B cell (primary cell): Measurements from ENCODE around the gene GTSF1L. TPM values are rescaled to one million over a fixed set of nuclear protein-coding genes. Genes with fewer than 3 reads are reported as not detected.
A peak's percentile ranks its signal among the peaks of the same experiment; 100 is the strongest.

ENCODE experiments used
- ATAC-seq: fragments of 200-7000 bp; cut with Tn5 transposase; one replicate; pipeline ENCODE4 v1.10.0; 2021; ENCODE audit warnings: low read depth, mild to moderate bottlenecking, moderate number of reproducible peaks, moderate library complexity
- CTCF ChIA-PET: fragments of 350-600 bp; sonication (Branson Sonifier 250); formaldehyde crosslinking; loops from one replicate; lab custom pipeline; 2021; ENCODE audit warnings: antibody characterized with exemption, inconsistent platforms; lab: Charles Lee
- POLR2A ChIA-PET: fragments of 350-600 bp; sonication (Branson Sonifier 250); formaldehyde crosslinking; loops from one replicate; lab custom pipeline; 2021; ENCODE audit warnings: antibody characterized with exemption; lab: Charles Lee
- DNase-seq: peaks from one replicate; pipeline ENCODE4 v3.0.0; 2013
- H2AFZ ChIP-seq: 2 replicates; pipeline ENCODE4 v1.6.1; 2012; ENCODE audit warnings: mild to moderate bottlenecking, low read depth, low read length; ENCODE audit not compliant: insufficient read depth, poor library complexity, severe bottlenecking
- H3K27ac ChIP-seq, 2 donors: 1 replicate in 1 of 2; 2 replicates in 1 of 2; pipeline ENCODE4 v1.5.1; 2012 to 2013; ENCODE audit warnings: low read length in 2 of 2, mild to moderate bottlenecking in 2 of 2, moderate library complexity in 1 of 2
- H3K27me3 ChIP-seq, 4 experiments: fragments of 200-600 bp in 1 of 4; sonication (generic) in 1 of 4; replicated peaks in 1 of 4; 1 replicate in 2 of 4; 2 replicates in 2 of 4; pipeline versions ENCODE4 v1.6.1 to v1.7.0; 2013 to 2016; ENCODE audit warnings: low read length in 3 of 4, mild to moderate bottlenecking in 2 of 4, mixed read lengths in 1 of 4, moderate library complexity in 1 of 4; ENCODE audit not compliant: insufficient read depth in 4 of 4, control insufficient read depth in 3 of 4; ENCODE audit errors: control extremely low read depth in 1 of 4
- H3K36me3 ChIP-seq, 2 experiments: replicated peaks in 1 of 2; 1 replicate in 1 of 2; 2 replicates in 1 of 2; pipeline versions ENCODE4 v1.6.1 to v1.7.1; 2013; ENCODE audit warnings: low read length in 1 of 2; ENCODE audit not compliant: insufficient read depth in 2 of 2, control insufficient read depth in 1 of 2; ENCODE audit errors: control extremely low read depth in 1 of 2, extremely low read depth in 1 of 2
- H3K4me1 ChIP-seq, 2 donors: fragments of 200-600 bp in 1 of 2; sonication (generic) in 1 of 2; 1 replicate in 1 of 2; 2 replicates in 1 of 2; pipeline versions ENCODE4 v1.5.1 to v1.6.1; 2013 to 2017; ENCODE audit warnings: low read length in 2 of 2; ENCODE audit not compliant: control insufficient read depth in 2 of 2, insufficient read depth in 2 of 2
- H3K4me2 ChIP-seq: replicated peaks from 2 replicates; pipeline ENCODE3; 2012; ENCODE audit warnings: mild to moderate bottlenecking, low read depth, low read length; ENCODE audit not compliant: poor library complexity, severe bottlenecking
- H3K4me3 ChIP-seq, 5 experiments: fragments of 200-600 bp in 1 of 5; sonication (generic) in 1 of 5; 1 replicate in 3 of 5; 2 replicates in 2 of 5; pipeline versions ENCODE4 v1.5.1 to v1.7.0; 2011 to 2016; ENCODE audit warnings: low read length in 4 of 5, mild to moderate bottlenecking in 4 of 5, low read depth in 2 of 5, control low read depth in 1 of 5, moderate library complexity in 1 of 5; ENCODE audit not compliant: insufficient read depth in 1 of 5; ENCODE audit errors: control extremely low read depth in 1 of 5, extremely low read depth in 1 of 5
- H3K79me2 ChIP-seq: fragments of 200-600 bp; sonication (generic); one replicate; pipeline ENCODE4 v1.6.0; 2016; ENCODE audit warnings: low read length; ENCODE audit not compliant: control insufficient read depth, insufficient read depth
- H3K9ac ChIP-seq: fragments of 200-600 bp; sonication (generic); 2 replicates; pipeline ENCODE4 v1.6.1; 2017; ENCODE audit warnings: mild to moderate bottlenecking, low read length, moderate library complexity
- H3K9me3 ChIP-seq, 3 donors: one replicate each; pipeline versions ENCODE4 v1.6.1 to v1.7.1; 2013; ENCODE audit warnings: low read length in 2 of 3; ENCODE audit not compliant: control insufficient read depth in 2 of 3, insufficient read depth in 1 of 3; ENCODE audit errors: control extremely low read depth in 1 of 3
- H4K20me1 ChIP-seq: 2 replicates; pipeline ENCODE4 v1.6.0; 2012; ENCODE audit warnings: mild to moderate bottlenecking, low read length; ENCODE audit not compliant: insufficient read depth, control insufficient read depth, poor library complexity, severe bottlenecking
- H3K27ac Mint-ChIP-seq: one replicate; pipeline ENCODE4 v1.8.0; 2021; ENCODE audit warnings: mixed read lengths
- H3K27me3 Mint-ChIP-seq: one replicate; pipeline ENCODE4 v1.8.0; 2021; ENCODE audit warnings: mixed read lengths
- H3K4me1 Mint-ChIP-seq: one replicate; pipeline ENCODE4 v1.8.0; 2021; ENCODE audit warnings: mixed read lengths
- H3K4me3 Mint-ChIP-seq: one replicate; pipeline ENCODE4 v1.8.0; 2021; ENCODE audit warnings: mixed read lengths
- H3K9me3 Mint-ChIP-seq: one replicate; pipeline ENCODE4 v1.8.0; 2022; ENCODE audit warnings: mixed read lengths; ENCODE audit not compliant: insufficient read depth
- EZH2 ChIP-seq: IDR thresholded peaks from 2 replicates; pipeline ENCODE4 v1.6.1; 2012; ENCODE audit warnings: borderline replicate concordance, low read depth, mild to moderate bottlenecking, moderate library complexity, low read length; ENCODE audit not compliant: insufficient read depth, poor library complexity, severe bottlenecking
- WGBS: methylation state at CpG from one replicate; pipeline ENCODE4 v1.1.5; 2013; ENCODE audit warnings: missing lambda C conversion rate; ENCODE audit not compliant: insufficient coverage; 5-methylcytosine and 5-hydroxymethylcytosine counted together
- intact Hi-C: fragments of 100-400 bp; cut with micrococcal nuclease; formaldehyde crosslinking; loops from one replicate; pipeline ENCODE4 v1.10.0; 2022
- polyA plus RNA-seq: library from polyadenylated mRNA; depleted of rRNA; stranded (reverse); fragments of >200 nt; gene quantifications from 2 replicates; pipeline ENCODE4 v1.2.3, GENCODE V29; 2012
- total RNA-seq, 2 donors: library from RNA; stranded (reverse); fragments of 120-200 nt in 1 of 2; gene quantifications; 1 replicate in 1 of 2; 2 replicates in 1 of 2; pipeline versions ENCODE4 v1.2.3 to v1.2.4, GENCODE V29; 2013 to 2022
- TF ChIP-seq, protein P1 (sequence below): fragments of 200-600 bp; IDR thresholded peaks from one replicate; pipeline ENCODE4 v1.8.0; 2022; ENCODE audit warnings: antibody characterized with exemption, mild to moderate bottlenecking

The GTSF1L gene
- total and polyA plus RNA-seq, 2 donors (not counting 1 experiment from before 2014, with no cell fraction given) = 0.84 to 1.5 TPM

DNA sequence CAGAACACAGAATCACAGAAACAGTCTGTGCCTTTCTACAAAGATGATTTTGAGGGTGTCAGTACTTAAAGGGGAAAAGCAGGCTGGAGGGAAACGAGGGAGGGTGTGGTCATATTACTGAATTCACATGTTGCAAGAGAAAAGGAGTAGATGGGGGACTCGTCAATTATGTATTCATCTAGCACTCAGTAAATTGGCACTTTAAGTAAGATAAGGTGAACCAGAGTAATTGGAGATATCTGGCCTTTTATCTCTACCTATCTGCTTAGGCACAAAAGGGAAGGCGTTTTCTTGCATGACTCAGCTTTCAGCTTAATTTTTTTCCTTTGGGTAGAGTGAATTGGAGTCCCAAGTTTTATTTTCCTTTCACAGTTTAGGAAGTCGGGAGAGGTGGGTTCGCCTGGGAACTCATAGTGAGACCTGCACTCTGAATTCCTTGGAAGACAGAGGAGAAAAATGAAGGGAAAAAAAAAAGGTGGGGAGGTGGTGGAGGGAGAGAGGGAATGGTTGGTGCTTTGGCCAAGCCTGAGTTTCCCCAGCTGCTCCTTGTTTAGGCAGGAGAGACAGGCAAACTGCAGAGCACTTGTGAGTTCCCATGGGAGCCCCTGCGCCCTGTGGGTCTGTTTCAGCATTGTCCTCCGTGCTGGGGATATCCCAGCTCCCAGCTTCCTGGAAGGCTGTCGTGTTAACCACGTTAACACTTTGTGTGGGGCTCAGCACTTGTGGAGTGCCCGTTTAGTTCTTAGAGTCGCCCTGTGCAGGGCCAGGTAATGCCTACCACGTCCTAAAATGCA lies 19.7 kb upstream of the GTSF1L start:
- Mint-ChIP-seq H3K27ac (peak overlapping the region; percentile 64), H3K4me3 (no peak overlapping the region), H3K27me3 (no peaks in the 10 kb centered on the region), H3K9me3 (no peaks in the 10 kb centered on the region), H3K4me1 (peaks cover 25% of the 10 kb centered on the region)
- no peaks in the 10 kb centered on the region for H3K36me3 ChIP-seq
- ChIA-PET POLR2A (no interaction called here), CTCF (no interaction called here)
- H3K4me3 ChIP-seq = no peak overlapping the region
- H2AFZ ChIP-seq = no peak overlapping the region
- H3K27me3 ChIP-seq = no peaks in the 10 kb centered on the region
- no peak overlapping the region for H3K4me2 ChIP-seq
- no peak overlapping the region for H3K9ac ChIP-seq
- TF ChIP-seq, protein P1, sequence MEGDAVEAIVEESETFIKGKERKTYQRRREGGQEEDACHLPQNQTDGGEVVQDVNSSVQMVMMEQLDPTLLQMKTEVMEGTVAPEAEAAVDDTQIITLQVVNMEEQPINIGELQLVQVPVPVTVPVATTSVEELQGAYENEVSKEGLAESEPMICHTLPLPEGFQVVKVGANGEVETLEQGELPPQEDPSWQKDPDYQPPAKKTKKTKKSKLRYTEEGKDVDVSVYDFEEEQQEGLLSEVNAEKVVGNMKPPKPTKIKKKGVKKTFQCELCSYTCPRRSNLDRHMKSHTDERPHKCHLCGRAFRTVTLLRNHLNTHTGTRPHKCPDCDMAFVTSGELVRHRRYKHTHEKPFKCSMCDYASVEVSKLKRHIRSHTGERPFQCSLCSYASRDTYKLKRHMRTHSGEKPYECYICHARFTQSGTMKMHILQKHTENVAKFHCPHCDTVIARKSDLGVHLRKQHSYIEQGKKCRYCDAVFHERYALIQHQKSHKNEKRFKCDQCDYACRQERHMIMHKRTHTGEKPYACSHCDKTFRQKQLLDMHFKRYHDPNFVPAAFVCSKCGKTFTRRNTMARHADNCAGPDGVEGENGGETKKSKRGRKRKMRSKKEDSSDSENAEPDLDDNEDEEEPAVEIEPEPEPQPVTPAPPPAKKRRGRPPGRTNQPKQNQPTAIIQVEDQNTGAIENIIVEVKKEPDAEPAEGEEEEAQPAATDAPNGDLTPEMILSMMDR = no peak
- no peak for TF ChIP-seq EZH2
- H4K20me1 ChIP-seq = no peaks in the 10 kb centered on the region
- 69% methylated on average over 9 of the region's 12 CpGs for WGBS
- ATAC-seq (no peak), DNase-seq (no peak)
- H3K27ac ChIP-seq = no peak overlapping the region
- H3K4me1 ChIP-seq = peaks cover 23 to 25% of the 10 kb centered on the region in 2 donors
- intact Hi-C loops = no loop called here
- H3K9me3 ChIP-seq = no peaks in the 10 kb centered on the region
- H3K79me2 ChIP-seq = no peaks in the 10 kb centered on the region
